Neural crest cell (in vitro differentiated cells): ENCODE measurements around the gene ZG16B. TPM values are rescaled to one million over a fixed set of nuclear protein-coding genes. Genes with fewer than 3 reads are reported as not detected.

Source experiments
- DNase-seq: peaks from one replicate; pipeline ENCODE4 v3.0.0; 2021; ENCODE audit warnings: low read depth, mixed read lengths, low spot score
- H3K27ac Mint-ChIP-seq: one replicate; pipeline ENCODE4 v1.8.0; 2021; ENCODE audit warnings: mild to moderate bottlenecking, mixed read lengths; ENCODE audit not compliant: unreplicated experiment
- H3K27me3 Mint-ChIP-seq: 2 replicates; pipeline ENCODE4 v1.8.0; 2021; ENCODE audit warnings: low read depth, mild to moderate bottlenecking, mixed read lengths
- H3K36me3 Mint-ChIP-seq: 2 replicates; pipeline ENCODE4 v1.8.0; 2021; ENCODE audit warnings: low read depth, mild to moderate bottlenecking, mixed read lengths
- H3K4me1 Mint-ChIP-seq: 2 replicates; pipeline ENCODE4 v1.8.0; 2021; ENCODE audit warnings: mixed read lengths
- H3K4me3 Mint-ChIP-seq: one replicate; pipeline ENCODE4 v1.8.0; 2021; ENCODE audit warnings: mild to moderate bottlenecking, mixed read lengths
- H3K9me3 Mint-ChIP-seq: 2 replicates; pipeline ENCODE4 v1.8.0; 2021; ENCODE audit warnings: mixed read lengths
- CTCF ChIP-seq: fragments of 200-600 bp; sonication (generic); conservative IDR thresholded peaks from 2 replicates; pipeline ENCODE4 v1.5.0; 2021; ENCODE audit warnings: antibody characterized with exemption, mild to moderate bottlenecking
- total RNA-seq: library from RNA; stranded (reverse); gene quantifications from 2 replicates; pipeline ENCODE4 v1.2.1, GENCODE V29; 2021

Gene ZG16B
- total RNA-seq, 1 donor from 2014 or later = not detected

DNA sequence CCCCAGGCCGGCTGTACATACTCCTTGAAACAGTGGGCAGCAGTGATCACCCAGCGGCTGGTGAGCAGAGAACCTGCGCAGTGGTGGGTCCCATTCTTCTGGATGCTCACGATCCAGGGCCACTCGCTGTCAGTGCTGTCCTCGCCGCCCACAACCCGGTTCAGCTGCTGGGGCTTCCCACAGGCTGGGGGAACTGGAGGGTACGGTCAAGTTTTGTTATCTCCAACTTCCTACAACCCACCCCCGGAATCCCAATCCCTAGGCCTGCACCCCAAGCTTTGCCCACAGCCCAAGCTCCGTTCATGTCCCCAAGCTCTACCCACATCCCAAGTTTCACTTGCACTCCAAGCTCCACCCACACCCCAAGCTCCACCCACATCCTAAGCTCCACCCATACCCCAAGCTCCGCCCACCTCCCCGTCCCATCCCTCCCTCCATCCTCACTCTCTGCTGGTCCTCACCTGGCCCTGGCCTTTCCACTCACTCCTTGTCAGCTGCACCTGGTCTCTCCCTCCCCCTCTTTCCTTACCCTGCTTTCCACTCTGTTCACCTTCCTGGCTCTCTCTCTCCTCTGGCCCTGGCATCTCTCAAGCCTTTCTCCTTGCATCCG is 26.1 kb downstream of the ZG16B start:
- H3K27me3 Mint-ChIP-seq = peaks cover 61% of the 10 kb centered on the region
- no peak overlapping the region for H3K4me3 Mint-ChIP-seq
- TF ChIP-seq CTCF = no peak
- peaks cover 8% of the 10 kb centered on the region for H3K9me3 Mint-ChIP-seq
- no peak overlapping the region for H3K27ac Mint-ChIP-seq
- DNase-seq = no peak
- no peaks in the 10 kb centered on the region for H3K4me1 Mint-ChIP-seq
- no peaks in the 10 kb centered on the region for H3K36me3 Mint-ChIP-seq

DNA sequence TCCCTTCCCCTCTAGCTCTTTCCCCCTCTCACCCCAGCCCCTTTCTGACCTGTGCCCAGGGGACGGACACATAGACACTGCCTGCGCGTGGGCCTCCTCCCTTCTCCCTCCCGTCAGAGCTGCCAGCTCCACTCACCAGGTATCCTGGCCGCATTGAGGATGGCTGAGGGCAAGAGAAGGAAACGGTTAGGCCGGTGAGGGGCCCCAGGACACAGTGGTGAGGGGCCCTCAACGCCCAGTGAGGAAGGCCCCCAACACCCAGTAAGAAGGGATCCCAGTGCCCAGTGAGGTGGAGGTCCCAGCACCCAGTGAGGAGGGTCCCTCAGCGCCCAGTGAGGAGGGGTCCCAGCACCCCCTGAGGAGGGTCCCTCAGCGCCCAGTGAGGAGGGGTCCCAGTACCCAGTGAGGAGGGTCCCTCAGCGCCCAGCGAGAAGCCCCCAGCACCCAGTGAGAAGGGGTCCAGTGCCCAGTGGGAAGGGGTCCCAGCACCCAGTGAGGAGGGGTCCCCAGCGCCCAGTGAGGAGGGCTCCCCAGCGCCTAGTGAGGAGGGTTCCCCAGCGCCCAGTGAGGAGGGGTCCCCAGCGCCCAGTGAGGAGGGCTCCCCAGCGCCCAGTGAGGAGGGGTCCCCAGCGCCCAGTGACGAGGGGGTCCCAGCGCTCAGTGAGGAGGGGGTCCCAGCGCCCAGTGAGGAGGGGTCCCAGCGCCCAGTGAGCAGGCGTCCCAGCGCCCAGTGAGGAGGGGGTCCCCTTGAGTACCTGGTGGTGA is 26.8 kb downstream of the ZG16B start:
- no peak overlapping the region for H3K27ac Mint-ChIP-seq
- no peak overlapping the region for H3K4me3 Mint-ChIP-seq
- no peaks in the 10 kb centered on the region for H3K4me1 Mint-ChIP-seq
- peaks cover 65% of the 10 kb centered on the region for H3K27me3 Mint-ChIP-seq
- no peak for DNase-seq
- H3K9me3 Mint-ChIP-seq = peaks cover 10% of the 10 kb centered on the region
- TF ChIP-seq CTCF = no peak
- H3K36me3 Mint-ChIP-seq = no peaks in the 10 kb centered on the region

DNA sequence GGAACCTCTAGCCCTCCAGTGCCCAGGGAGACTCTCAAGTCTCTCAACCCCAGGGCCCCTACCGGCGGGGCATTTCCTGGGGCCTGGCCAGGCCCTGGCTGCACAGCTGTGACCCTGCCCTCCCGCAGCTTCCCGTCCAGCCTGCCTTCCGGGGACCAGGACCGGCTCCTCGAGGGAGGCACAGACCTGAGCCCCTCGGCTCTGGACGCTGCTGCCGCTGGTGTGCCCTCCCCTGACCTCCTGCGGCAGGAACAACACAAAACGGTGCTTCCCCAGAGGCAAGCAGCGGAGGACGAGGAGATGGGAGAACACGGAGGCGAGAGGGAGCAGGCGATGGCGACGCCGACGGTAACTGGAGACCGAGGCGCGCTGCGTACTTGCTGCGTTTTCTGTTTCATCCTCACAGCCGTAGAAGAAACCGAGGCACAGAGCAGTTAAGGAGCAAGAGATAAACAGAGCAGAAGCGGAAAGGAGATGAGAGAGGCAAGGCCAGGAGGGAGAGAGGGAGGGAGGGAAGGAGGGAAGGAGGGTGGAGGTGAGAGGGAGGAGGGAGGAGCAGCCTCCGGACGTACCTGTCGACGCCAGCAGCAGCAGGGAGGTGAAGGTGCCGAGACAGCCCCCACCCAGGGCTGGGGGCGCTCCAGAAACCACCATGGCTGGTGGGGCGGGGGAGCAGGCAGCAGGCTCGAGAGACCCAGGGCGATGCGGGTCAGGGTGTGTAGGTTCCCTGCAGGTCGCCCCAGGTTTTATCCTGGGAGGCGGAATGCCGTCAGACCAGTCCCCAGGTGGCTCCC is 27.5 kb downstream of the ZG16B start, which contains the start of gene PRSS22:
PRSS22 (minus strand) TSS at position 720 of the 794 bp plus-strand sequence; CDS start at position 654, 66 bp downstream.
- Mint-ChIP-seq H3K27me3 (peaks cover 65% of the 10 kb centered on the region), H3K4me1 (no peaks in the 10 kb centered on the region), H3K36me3 (no peaks in the 10 kb centered on the region), H3K9me3 (peaks cover 10% of the 10 kb centered on the region), H3K27ac (peak within 1 kb of the TSS; percentile 72), H3K4me3 (no peak within 1 kb of the TSS)
- DNase-seq = no peak
- TF ChIP-seq CTCF = no peak

DNA sequence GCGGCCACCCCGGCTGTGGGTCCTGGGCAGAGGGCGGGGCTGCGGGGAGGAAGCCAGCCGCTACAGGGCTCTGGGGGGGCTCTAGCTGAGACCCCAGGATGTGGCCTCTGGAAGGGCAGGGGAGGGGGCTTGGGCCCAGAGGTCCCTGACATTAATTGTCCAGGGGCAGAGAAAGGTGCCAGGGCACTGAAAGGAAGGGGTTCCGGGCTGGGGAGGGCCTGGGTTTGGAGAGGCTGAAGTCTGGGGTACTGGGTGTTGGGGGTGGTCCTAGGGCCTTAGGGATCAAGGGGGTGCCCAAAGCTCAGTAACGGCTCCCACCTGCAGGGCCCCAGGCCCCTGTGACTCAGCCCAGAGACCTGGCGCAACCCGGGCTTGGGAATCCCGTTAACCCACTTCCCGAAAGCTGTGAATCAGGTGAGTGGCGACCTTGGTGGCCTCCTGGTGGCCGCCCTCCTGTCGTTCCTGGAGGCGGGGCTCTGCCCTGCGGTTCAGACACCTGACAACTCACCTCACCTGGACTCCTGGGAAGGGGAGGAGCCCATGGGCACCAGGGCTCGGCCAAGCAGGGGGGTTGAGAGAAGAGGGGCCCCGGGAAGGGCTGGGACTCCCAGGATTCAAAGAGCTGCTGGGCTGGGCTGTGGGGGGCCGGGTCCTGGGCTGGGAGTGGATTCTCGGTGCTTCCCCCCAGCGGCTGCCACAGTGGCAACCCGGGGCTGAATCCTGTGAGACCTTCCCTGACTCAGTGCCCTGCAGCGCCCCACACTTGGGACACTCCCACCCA is 28.3 kb downstream of the ZG16B start:
- DNase-seq = no peak
- no peaks in the 10 kb centered on the region for H3K4me1 Mint-ChIP-seq
- TF ChIP-seq CTCF = no peak
- H3K4me3 Mint-ChIP-seq = no peak overlapping the region
- H3K9me3 Mint-ChIP-seq = peaks cover 10% of the 10 kb centered on the region
- no peaks in the 10 kb centered on the region for H3K36me3 Mint-ChIP-seq
- no peak overlapping the region for H3K27ac Mint-ChIP-seq
- peaks cover 65% of the 10 kb centered on the region for H3K27me3 Mint-ChIP-seq

- Mint-ChIP-seq H3K27ac (no peak overlapping the region), H3K4me3 (no peak overlapping the region), H3K4me1 (no peaks in the 10 kb centered on the region), H3K9me3 (peaks cover 3% of the 10 kb centered on the region), H3K36me3 (no peaks in the 10 kb centered on the region), H3K27me3 (peaks cover 69% of the 10 kb centered on the region)
- no peak for TF ChIP-seq CTCF
- no peak for DNase-seq
Observed at GRCh38 chr16:2859686-2860265, 29.7 kb downstream of the ZG16B start.
